CD4-positive, alpha-beta T cell treated with Interleukin-6 at 100 ng/mL for 8 hours (primary cell): ENCODE measurements around the gene ASB3.

Source experiments
- DNase-seq: peaks from one replicate; pipeline ENCODE4 v3.0.0-alpha.2; 2020; ENCODE audit warnings: mixed read lengths, low spot score

The ASB3 gene

GRCh38 chr2:53646788-53647187 is 140.0 kb downstream of the ASB3 start:
- no peak for DNase-seq

GRCh38 chr2:53641290-53641689 is 145.5 kb downstream of the ASB3 start:
- DNase-seq: no peak

- DNase-seq: no peak
Measured at GRCh38 chr2:53640466-53640865, 146.3 kb downstream of the ASB3 start.

- DNase-seq: no peak
Measured at GRCh38 chr2:53636596-53636995, 150.2 kb downstream of the ASB3 start.

- DNase-seq: no peak
Measured at GRCh38 chr2:53636109-53636508, 150.6 kb downstream of the ASB3 start.

GRCh38 chr2:53635694-53636093 is 151.1 kb downstream of the ASB3 start:
- no peak for DNase-seq

GRCh38 chr2:53633441-53633840 is 153.3 kb downstream of the ASB3 start:
- no peak for DNase-seq

GRCh38 chr2:53632714-53633113 is 154.0 kb downstream of the ASB3 start:
- no peak for DNase-seq

- DNase-seq: no peak
Measured at GRCh38 chr2:53632126-53632460, 154.7 kb downstream of the ASB3 start.

GRCh38 chr2:53631313-53632125 is 155.2 kb downstream of the ASB3 start:
- DNase-seq: no peak

GRCh38 chr2:53630026-53630606 is 156.6 kb downstream of the ASB3 start:
- DNase-seq: no peak

GRCh38 chr2:53629501-53629900 is 157.3 kb downstream of the ASB3 start:
- no peak for DNase-seq

GRCh38 chr2:53629001-53629400 is 157.8 kb downstream of the ASB3 start:
- DNase-seq: no peak

- no peak for DNase-seq
Measured at GRCh38 chr2:53622141-53622540, 164.6 kb downstream of the ASB3 start.

GRCh38 chr2:53620981-53621380 is 165.8 kb downstream of the ASB3 start:
- DNase-seq: no peak
